ENCODE results near the gene PAK4. TPM values are rescaled to one million over a fixed set of nuclear protein-coding genes. Genes with fewer than 3 reads are reported as not detected.
"Not testable (repeated sequence)": the region's sequence is repeated elsewhere in the genome, so short reads cannot be mapped to it uniquely, and the experiment has no call there.

PAK4 gene
- total RNA-seq, 1 donor from 2014 or later, result 52.1 TPM

GRCh38 chr19:39139971-39140453 is 14.4 kb downstream of the PAK4 start:
- no peak for DNase-seq (ENCODE audit: extremely low spot score, unreplicated experiment)
- Mint-ChIP-seq H3K4me1 (ENCODE audit: unreplicated experiment) (peaks cover 55% of the 10 kb centered on the region), H3K9me3 (no peaks in the 10 kb centered on the region), H3K27ac (peak overlapping the region; percentile 75), H3K4me3 (peak overlapping the region; percentile 41), H3K27me3 (no peaks in the 10 kb centered on the region), H3K36me3 (peaks cover 3% of the 10 kb centered on the region)
- no peak for TF ChIP-seq CTCF (conservative IDR thresholded peaks at IDR 0.05)

GRCh38 chr19:39140594-39140993 is 15.0 kb downstream of the PAK4 start:
- no peak for TF ChIP-seq CTCF (conservative IDR thresholded peaks at IDR 0.05)

GRCh38 chr19:39141929-39142328 is 16.3 kb downstream of the PAK4 start:
- H3K27ac Mint-ChIP-seq, result no peak overlapping the region
- no peaks in the 10 kb centered on the region for H3K9me3 Mint-ChIP-seq
- no peak for DNase-seq (ENCODE audit: extremely low spot score, unreplicated experiment)
- TF ChIP-seq CTCF (conservative IDR thresholded peaks at IDR 0.05), result no peak
- peaks cover 58% of the 10 kb centered on the region for H3K4me1 Mint-ChIP-seq (ENCODE audit: unreplicated experiment)
- no peaks in the 10 kb centered on the region for H3K36me3 Mint-ChIP-seq
- no peak overlapping the region for H3K4me3 Mint-ChIP-seq
- H3K27me3 Mint-ChIP-seq, result no peaks in the 10 kb centered on the region

More at GRCh38 chr19:39140594-39140993, 15.0 kb downstream of the PAK4 start:
- Mint-ChIP-seq H3K4me1 (ENCODE audit: unreplicated experiment) (peaks cover 57% of the 10 kb centered on the region), H3K27ac (peak overlapping the region; percentile 43), H3K36me3 (peaks cover 3% of the 10 kb centered on the region), H3K27me3 (no peaks in the 10 kb centered on the region), H3K9me3 (no peaks in the 10 kb centered on the region), H3K4me3 (no peak overlapping the region)
- no peak for DNase-seq (ENCODE audit: extremely low spot score, unreplicated experiment)

- peaks cover 51% of the 10 kb centered on the region for H3K4me1 Mint-ChIP-seq (ENCODE audit: unreplicated experiment)
- H3K27ac Mint-ChIP-seq, result peak overlapping the region; percentile 50
Measured at GRCh38 chr19:39142630-39143029, 17.0 kb downstream of the PAK4 start.

GRCh38 chr19:39143757-39144289 is 18.2 kb downstream of the PAK4 start:
- H3K27ac Mint-ChIP-seq, result peak overlapping the region; percentile 78
- H3K4me3 Mint-ChIP-seq, result peak overlapping the region; percentile 35
- not testable (repeated sequence) for H3K27me3 Mint-ChIP-seq; H3K9me3 Mint-ChIP-seq; DNase-seq (ENCODE audit: extremely low spot score, unreplicated experiment); H3K36me3 Mint-ChIP-seq
- peaks cover 47% of the 10 kb centered on the region for H3K4me1 Mint-ChIP-seq (ENCODE audit: unreplicated experiment)

More at GRCh38 chr19:39142630-39143029, 17.0 kb downstream of the PAK4 start:
- Mint-ChIP-seq H3K36me3 (peaks cover 3% of the 10 kb centered on the region), H3K27me3 (no peaks in the 10 kb centered on the region), H3K4me3 (peak overlapping the region; percentile 36), H3K9me3 (no peaks in the 10 kb centered on the region)
- no peak for DNase-seq (ENCODE audit: extremely low spot score, unreplicated experiment)
- no peak for TF ChIP-seq CTCF (conservative IDR thresholded peaks at IDR 0.05)

- H3K4me3 Mint-ChIP-seq, result peak overlapping the region; percentile 35
- DNase-seq (ENCODE audit: extremely low spot score, unreplicated experiment), result no peak
Measured at GRCh38 chr19:39144290-39145071, 18.9 kb downstream of the PAK4 start.

More at GRCh38 chr19:39144290-39145071, 18.9 kb downstream of the PAK4 start:
- Mint-ChIP-seq H3K4me1 (ENCODE audit: unreplicated experiment) (peaks cover 42% of the 10 kb centered on the region), H3K9me3 (no peaks in the 10 kb centered on the region), H3K36me3 (peaks cover 12% of the 10 kb centered on the region), H3K27me3 (no peaks in the 10 kb centered on the region), H3K27ac (peak overlapping the region; percentile 78)
- no peak for TF ChIP-seq CTCF (conservative IDR thresholded peaks at IDR 0.05)

Measured in type B pancreatic cell (in vitro differentiated cells).